Measurements from ENCODE around the gene FAM89B. TPM values are rescaled to one million over a fixed set of nuclear protein-coding genes. Genes with fewer than 3 reads are reported as not detected.
A peak's percentile ranks its signal among the peaks of the same experiment; 100 is the strongest.

Gene FAM89B
- total RNA-seq, 1 experiment from 2014 or later = 102 TPM

GRCh38 chr11:65591939-65592857 is 19.9 kb downstream of the FAM89B start:
- Histone ChIP-seq H3K27ac (ENCODE audit: low read length) (no peak overlapping the region), H3K27me3 (ENCODE audit: control insufficient read depth, insufficient read depth, low read length) (no peaks in the 10 kb centered on the region), H3K9me3 (ENCODE audit: control insufficient read depth, insufficient read depth, low read depth, low read length) (no peaks in the 10 kb centered on the region), H3K4me3 (ENCODE audit: low read depth in 2 of 2, low read length in 2 of 2) (no peak overlapping the region), H3K4me1 (ENCODE audit: control insufficient read depth, insufficient read depth, low read length) (peaks cover 24% of the 10 kb centered on the region), H3K36me3 (ENCODE audit: control insufficient read depth, insufficient read depth, low read length) (peaks cover 3% of the 10 kb centered on the region)
- TSS peak; percentile 71 for BruUV-seq (replicated peaks)
- in situ Hi-C loops (cut with HindIII; ENCODE audit: low pct_unique_long_range_greater_than_20kb, low sequenced_read_pairs) (no loop called here), intact Hi-C loops (cut with micrococcal nuclease; ENCODE audit: unreplicated experiment) (no loop called here)
- DNase-seq (ENCODE audit: low read depth, low spot score) = no peak
- TF ChIP-seq SIN3A (IDR thresholded peaks at IDR 0.05; ENCODE audit: borderline replicate concordance, insufficient read depth, low read depth, low read length) = no peak
- CTCF ChIA-PET = interaction anchor here (0.6 to 1.3 kb wide), 2 partner anchors 40 to 52 kb away, joined by 3 to 9 read pairs; no protein-coding TSS in a partner anchor
- no peak for ATAC-seq
- POLR2A ChIA-PET = interaction anchor here (0.6 kb wide), 1 partner anchor 19 kb away, joined by 5 read pairs; no protein-coding TSS in a partner anchor

GRCh38 chr11:65592858-65593517 is 20.6 kb downstream of the FAM89B start:
- Histone ChIP-seq H3K27me3 (ENCODE audit: control insufficient read depth, insufficient read depth, low read length) (no peaks in the 10 kb centered on the region), H3K27ac (ENCODE audit: low read length) (no peak overlapping the region), H3K4me3 (ENCODE audit: low read depth in 2 of 2, low read length in 2 of 2) (no peak overlapping the region), H3K9me3 (ENCODE audit: control insufficient read depth, insufficient read depth, low read depth, low read length) (no peaks in the 10 kb centered on the region), H3K36me3 (ENCODE audit: control insufficient read depth, insufficient read depth, low read length) (peaks cover 3% of the 10 kb centered on the region), H3K4me1 (ENCODE audit: control insufficient read depth, insufficient read depth, low read length) (peaks cover 19% of the 10 kb centered on the region)
- BruUV-seq (replicated peaks) = no TSS peak
- intact Hi-C loops (cut with micrococcal nuclease; ENCODE audit: unreplicated experiment) = no loop called here
- ChIA-PET CTCF (interaction anchor here (0.7 to 2.5 kb wide), 4 partner anchors 21 to 196 kb away, joined by 3 to 9 read pairs (median 4); partner anchors contain the start of gene FAM89B), POLR2A (interaction anchor here (0.6 kb wide), 2 partner anchors 18 to 21 kb away, joined by 3 to 5 read pairs; no protein-coding TSS in a partner anchor)
- TF ChIP-seq SIN3A (IDR thresholded peaks at IDR 0.05; ENCODE audit: borderline replicate concordance, insufficient read depth, low read depth, low read length) (no peak), REST (IDR thresholded peaks at IDR 0.05; ENCODE audit: insufficient read depth in 1 of 2, low read depth in 2 of 2, low read length in 1 of 2) (no peak), POLR2AphosphoS5 (IDR thresholded peaks at IDR 0.05; ENCODE audit: low read depth, low read length) (no peak), TCF7L2 (IDR thresholded peaks at IDR 0.05; ENCODE audit: low read depth, low read length) (no peak), CTCF (IDR thresholded peaks at IDR 0.05) (no peak)
- in situ Hi-C loops (cut with HindIII; ENCODE audit: low pct_unique_long_range_greater_than_20kb, low sequenced_read_pairs) = no loop called here
- DNase-seq (ENCODE audit: low read depth, low spot score) (no peak), ATAC-seq (no peak)
